NCI-H2227 (cell line): Measurements from ENCODE around the gene ETHE1.
A peak's percentile ranks its signal among the peaks of the same experiment; 100 is the strongest.
"Not testable (repeated sequence)": the region's sequence is repeated elsewhere in the genome, so short reads cannot be mapped to it uniquely, and the experiment has no call there.

Source experiments
- DNase-seq: peaks from one replicate; lab custom pipeline; 2025; ENCODE audit not compliant: unreplicated experiment; lab: John Stamatoyannopoulos, UW

ETHE1 gene

GRCh38 chr19:43525836-43526771 is 897 bp downstream of the ETHE1 start:
- DNase-seq: no peak

GRCh38 chr19:43524922-43525835 is 1.8 kb downstream of the ETHE1 start:
- no peak for DNase-seq

DNA sequence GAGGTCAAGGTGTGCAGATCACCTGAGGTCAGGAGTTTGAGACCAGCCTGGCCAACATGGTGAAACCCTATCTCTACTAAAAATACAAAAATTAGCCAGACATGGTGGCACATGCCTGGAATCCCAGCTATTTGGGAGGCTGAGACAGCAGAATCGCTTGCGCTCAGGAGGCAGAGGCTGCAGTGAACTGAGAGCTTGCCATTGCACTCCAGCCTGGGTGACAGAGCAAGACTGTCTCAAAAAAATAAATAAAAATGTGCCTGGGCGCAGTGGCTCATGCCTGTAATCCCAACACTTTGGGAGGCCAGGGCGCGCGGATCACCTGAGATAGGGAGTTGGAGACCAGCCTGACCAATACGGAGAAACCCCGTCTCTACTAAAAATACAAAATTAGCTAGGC is 3.3 kb downstream of the ETHE1 start:
- DNase-seq: not testable (repeated sequence)

DNA sequence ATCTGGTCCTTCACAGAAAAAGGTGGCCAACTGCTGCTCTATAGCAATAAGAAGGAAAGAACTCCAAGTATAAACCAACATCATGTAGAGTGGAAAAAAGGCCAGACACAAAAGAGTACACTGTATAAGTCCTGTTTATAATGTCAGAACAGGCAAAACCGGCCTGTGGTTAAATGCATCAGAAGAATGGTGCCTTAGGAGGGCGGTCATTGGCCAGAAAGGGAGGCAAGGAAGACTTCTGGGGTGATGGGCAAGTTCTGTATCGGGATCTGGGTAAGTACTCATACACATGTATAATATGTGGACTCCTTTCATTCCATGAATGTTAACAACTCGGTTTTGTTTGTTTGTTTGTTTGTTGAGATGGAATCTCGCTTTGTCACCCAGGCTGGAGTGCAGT is 4.1 kb downstream of the ETHE1 start:
- no peak for DNase-seq

DNA sequence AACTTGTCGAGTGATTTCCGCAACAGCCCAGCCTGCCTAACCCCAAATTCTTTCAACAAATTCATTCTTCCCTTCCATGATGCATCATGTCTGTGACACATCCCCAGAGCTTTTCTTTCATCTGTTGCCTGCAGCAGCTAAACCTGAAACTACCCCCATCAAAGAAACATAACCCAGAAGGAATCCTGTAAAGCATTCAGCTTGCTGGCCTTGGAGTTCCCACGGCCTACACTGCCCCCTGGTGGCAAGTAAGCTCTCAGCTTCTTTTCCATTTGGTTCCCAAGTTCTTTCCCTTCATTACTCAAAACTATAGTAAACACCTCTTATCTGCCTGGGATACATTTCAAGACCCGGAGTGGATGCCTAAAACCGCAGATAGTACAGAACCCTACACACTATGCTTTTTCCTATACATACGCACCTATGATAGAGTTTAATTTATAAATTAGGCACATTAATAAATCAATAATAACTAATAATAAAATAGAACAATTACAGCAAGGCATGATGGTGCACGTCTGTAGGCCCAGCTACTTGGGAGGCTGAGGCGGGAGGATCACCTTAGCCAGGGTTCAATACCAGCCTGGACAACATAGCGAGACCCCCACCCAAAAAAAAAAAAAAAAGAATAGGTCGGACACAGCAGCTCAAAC is 7.4 kb downstream of the ETHE1 start:
- peak; percentile 80 for DNase-seq

DNA sequence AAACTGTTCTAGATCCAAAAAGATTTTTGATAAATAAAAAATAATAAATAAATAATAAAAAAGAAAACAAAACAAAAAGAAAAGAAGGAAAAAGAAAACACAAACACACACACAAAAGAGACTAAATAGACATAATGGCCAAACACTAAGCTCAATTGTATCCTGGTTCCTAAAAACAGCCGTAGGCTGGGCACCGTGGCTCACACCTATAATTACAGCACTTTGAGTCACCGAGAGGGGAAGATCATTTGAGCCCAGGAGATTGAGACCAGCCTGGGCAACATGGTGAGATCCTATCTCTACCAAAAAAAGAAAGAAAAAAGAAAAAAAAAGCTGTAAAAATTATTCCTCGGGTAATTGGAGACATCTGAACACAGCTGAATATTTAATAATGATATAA is 8.9 kb downstream of the ETHE1 start:
- DNase-seq: peak; percentile 15

DNA sequence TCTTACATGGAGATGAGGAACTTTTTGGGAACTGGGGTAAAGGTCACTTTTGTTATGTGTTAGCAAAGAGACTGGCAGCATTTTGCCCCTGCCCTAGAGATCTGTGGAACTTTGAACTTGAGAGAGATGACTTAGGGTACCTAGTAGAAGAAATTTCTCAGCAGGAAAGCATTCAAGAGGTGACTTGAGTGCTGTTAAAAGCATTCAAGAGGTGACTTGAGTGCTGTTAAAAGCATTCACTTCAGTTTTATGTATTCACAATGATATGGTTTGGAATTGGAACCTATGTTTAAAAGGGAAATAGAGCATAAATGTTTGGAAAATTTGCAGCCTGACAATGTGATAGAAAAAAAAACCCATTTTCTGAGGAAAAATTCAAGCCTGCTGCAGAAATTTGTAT is 14.6 kb downstream of the ETHE1 start:
- DNase-seq: peak; percentile 18

DNA sequence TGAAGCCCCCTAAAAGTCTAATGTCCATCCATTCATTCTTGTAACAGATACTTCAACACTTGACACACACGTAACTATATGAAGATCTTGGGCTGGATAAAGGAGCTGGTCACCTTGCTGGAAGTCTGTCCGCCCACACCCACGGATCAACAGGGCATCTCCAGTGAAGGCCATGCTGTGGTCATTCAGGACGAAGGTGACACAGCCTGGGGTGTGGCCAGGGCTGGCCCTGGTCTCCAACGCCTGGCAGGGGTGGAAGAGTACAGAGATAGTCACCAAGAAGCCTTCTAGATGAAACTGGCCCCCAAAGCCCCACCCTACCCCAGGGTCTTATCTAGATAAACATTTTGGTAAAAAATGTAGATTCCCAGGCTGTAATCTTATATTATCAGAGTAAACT is 15.7 kb downstream of the ETHE1 start:
- no peak for DNase-seq

DNA sequence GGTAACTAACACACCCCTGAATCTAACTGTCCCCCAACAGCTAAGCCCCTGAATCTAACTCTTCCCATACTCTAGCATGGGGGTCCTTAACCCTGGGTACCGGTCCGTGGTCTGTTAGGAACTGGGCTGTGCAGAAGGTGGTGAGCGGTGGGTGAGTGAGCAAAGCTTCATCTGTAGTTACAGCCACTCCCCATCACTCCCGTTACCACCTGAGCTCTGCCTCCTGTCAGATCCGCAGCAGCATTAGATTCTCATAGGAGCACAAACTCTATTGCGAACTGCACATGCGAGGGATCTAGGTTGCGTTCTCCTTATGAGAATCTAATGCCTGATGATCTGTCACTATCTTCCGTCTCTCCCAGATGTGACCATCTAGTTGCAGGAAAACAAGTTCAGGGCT is 16.3 kb downstream of the ETHE1 start:
- DNase-seq: no peak

DNA sequence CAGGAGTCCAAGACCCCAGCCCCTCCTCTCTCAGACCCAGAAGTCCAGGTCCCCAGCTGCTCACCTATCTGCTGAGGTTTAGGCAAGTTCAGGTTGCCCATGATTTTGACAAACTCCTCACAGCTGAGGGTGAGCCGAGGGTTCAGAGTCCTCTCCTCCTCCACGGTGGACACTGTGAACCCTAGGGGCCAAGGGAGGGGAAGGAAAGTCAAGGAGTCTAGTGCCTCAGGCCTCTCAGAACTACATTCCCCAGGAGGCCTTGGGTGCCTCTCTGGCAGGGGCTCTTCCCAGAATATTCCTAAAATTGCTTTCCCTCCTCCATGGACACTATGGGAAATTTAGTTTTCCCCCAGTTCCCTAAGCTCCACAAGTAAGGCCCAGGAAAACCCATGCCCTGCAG is 19.1 kb downstream of the ETHE1 start:
- DNase-seq: no peak

DNA sequence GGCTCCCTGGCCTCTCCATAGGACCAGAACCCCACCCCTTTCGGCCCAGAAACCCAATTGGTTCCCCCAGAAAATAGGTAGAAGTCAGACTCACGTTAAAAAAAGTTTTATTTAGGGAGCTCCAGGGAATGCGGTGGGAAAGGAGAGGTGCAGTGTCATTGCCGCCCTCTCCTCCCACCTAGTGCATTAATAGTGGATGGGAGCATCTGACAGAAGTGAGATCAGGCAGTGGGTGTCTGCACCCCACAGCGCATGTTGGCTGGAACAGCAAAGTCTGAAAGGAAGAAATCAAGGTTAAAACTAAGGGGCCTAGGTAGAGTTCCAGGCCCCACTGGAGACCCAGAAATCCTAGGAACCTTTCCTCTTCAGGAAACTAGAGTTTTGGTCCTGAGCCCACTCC is 20.4 kb downstream of the ETHE1 start:
- DNase-seq: no peak

DNA sequence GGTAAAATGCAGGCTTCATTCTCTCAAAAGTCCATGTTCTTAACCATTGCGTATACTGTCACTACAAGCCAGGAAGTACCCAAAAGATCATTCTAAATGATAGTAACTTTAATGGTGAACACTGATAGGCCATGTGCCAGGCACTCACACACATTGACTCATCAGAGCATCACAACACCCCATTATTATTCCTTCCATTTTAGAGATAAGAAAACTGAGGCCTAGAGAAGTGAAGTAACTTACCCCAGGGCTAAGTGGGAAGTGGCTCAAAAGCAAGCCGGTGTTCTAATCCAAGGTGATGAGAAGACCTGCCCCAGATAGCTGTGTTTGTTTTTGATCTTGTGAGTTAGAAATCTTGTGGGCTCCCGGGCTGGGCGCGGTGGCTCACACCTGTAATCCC is 21.1 kb downstream of the ETHE1 start:
- no peak for DNase-seq

DNA sequence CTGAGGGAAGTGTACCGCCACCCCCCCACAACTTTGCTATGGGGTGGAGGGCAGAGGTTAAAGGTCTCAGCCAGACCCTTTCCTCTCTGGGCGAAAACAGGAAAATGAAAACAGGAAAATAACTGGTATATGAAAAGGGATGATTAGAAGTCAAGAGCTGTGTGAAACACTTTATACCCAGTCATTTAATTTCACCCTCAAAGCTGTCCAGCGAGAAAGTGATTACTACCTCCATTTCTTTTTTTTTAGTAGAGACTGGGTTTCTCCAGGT is 21.9 kb downstream of the ETHE1 start:
- DNase-seq: no peak

DNA sequence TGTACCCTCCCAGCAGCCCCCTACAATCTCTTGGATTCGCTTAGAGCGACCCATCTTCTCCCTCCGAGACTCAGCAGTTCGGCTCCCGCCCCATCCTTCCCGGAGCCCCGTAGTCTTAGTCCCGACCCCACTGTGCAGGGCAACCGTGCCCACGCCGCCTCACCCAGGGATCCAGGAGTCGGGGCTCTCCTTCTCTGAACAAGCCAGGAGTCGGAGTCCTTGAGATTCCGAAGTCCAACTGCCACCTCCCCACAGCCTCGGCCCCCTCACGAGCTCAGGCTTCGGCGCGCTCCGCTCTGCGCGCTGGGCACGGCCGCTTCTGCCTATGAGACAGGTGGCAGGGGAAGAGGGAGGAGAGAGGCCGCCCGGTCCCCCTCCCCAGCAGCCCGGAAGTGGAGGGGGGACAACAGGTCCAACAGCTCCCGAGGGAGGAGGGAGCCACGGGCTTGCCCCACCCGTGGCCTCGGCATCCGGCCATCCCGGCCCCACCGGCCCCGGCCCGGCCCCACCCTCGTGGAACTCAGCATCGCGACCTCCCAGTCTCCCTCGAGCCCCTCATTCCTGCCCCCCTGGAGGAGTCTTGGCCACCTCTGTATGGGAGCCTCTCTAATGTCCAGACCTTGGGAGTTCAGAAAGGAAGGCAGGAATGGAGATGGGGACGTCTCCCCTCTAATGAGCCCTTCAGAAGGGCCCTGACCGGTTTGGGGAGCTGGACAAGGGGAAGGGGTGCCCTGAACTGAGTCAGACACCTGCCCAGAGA is 22.4 kb downstream of the ETHE1 start, which contains the start of gene PHLDB3:
PHLDB3 (minus strand) TSS at position 321 of the 760 bp plus-strand sequence. CDS start 628 bp downstream, outside the sequence.
- peak; percentile 37 for DNase-seq

DNA sequence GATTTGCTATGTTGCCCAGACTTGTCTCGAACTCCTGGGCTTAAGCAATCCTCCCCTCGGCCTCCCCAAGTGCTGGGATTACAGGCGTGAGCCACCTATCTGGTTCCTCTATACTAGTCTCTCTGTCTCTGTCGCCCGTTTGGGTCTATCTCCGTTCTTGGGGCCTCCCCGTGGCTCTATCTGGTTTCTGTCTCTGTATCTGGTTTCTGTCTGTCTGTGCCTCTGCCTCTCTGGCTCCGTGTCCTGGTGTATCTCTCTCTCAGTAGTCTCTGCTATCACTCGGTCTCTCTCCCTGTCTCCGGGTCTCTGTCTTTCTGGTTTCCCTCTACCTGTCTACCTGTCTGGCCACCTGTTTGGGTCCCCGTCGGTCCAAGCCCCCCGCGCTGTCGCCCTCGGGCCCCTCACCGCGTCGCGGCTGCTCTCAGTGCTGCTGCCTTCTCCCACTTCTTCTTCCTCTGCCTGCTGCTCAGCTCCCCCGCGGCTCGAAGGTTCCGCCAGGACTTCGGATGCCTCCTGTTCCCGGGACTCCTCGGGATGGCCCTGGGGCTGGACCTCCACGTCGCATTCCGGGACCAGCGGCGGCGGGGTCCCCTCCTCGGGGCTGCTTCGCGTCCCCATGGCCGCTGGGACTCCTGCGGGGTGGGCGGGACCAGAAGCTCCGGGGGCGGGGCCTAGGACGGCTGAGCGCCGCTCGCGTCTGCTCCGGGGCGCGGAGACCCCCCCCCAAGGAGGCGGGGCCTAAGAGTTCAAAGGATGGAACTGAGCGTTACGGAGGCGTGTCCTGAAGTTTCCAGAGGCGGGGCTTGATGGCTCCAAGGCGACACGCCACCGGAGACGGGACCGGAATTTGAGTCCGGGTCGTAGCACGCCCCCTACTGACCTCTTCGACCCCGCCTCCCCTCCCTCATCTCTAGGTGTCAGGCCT is 23.2 kb downstream of the ETHE1 start:
- peak; percentile 90 for DNase-seq

DNA sequence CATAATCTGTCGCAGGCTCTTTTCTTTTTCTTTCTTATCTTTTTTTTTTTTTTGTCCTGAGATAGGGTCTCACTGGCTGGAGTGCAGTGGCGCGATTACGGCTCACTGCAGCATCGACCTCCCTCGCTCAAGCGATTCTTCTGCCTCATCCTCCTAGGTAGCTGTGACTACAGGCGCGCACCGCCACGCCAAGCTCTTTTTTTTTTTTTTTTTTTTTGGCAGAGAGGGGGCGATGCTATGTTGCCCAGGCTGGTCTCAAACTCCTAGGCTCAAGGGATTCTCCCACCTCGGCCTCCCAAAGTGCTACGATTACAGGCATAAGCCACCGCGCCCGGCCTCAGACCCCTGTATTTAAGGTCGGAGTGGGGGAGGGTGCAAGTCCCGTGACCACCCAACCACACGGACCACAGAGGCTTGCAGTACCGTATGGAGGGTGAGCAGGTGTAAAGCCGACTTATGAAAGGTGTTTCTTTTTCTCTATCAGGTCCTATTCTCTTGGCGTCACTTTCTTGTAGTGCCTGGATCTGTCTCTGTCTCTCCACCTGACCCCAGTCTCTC is 24.5 kb downstream of the ETHE1 start:
- no peak for DNase-seq

DNA sequence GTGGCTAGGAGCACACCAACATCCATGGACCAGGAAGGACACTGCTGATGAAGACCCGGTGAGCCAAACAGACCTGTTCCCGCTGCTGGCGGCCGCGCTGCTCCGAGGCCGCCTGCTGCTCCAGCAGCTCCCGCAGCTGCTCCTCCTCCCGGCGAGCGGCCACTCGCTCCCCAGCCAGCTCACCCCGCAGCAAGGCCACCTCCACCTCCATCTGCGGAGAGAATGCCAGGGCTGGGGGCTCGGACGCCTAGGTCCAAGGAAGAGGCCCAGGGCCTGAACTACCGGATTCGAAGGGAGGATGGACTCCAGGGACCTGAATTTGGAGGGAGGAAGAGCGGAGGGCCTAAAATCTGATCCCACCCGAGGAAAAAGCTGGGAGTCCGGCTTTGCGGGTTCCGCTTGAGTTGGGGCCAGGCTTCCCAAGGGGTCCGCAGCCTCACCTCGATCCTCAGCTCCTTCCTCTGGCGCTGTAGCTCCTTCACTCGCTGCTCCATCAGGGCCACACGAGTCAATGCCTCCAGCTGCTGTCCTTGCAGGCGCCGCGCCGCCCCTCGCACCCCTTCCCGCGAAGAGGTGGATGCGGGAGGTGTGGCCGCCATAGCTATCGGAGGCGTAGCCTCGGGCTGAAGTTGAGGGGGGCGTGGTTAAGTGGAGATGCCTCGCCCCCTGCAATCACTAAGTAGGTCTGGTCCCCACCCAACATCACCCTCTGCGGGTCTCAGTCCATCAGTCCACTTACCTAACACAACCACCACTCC is 25.2 kb downstream of the ETHE1 start:
- no peak for DNase-seq

GRCh38 chr19:43499042-43499441 is 28.0 kb downstream of the ETHE1 start:
- DNase-seq: no peak
